ENCODE results near the gene TXNDC2.
"Not testable (repeated sequence)": the region's sequence is repeated elsewhere in the genome, so short reads cannot be mapped to it uniquely, and the experiment has no call there.

Gene TXNDC2

GRCh38 chr18:9902832-9903231 is 17.1 kb downstream of the TXNDC2 start:
- no peak overlapping the region for H3K4me3 ChIP-seq (ENCODE audit: control insufficient read depth, low read depth, low read length)
- DNase-seq (ENCODE audit: low read depth): no peak
- no peak for TF ChIP-seq CTCF (IDR thresholded peaks at IDR 0.05; ENCODE audit: control insufficient read depth, insufficient read depth, low read depth, low read length, missing control alignments)

GRCh38 chr18:9905401-9905922 is 19.7 kb downstream of the TXNDC2 start:
- no peak for DNase-seq (ENCODE audit: low read depth)
- H3K4me3 ChIP-seq (ENCODE audit: control insufficient read depth, low read depth, low read length): no peak overlapping the region
- TF ChIP-seq CTCF (IDR thresholded peaks at IDR 0.05; ENCODE audit: control insufficient read depth, insufficient read depth, low read depth, low read length, missing control alignments): no peak

GRCh38 chr18:9906481-9906880 is 20.7 kb downstream of the TXNDC2 start:
- DNase-seq (ENCODE audit: low read depth): no peak
- no peak overlapping the region for H3K4me3 ChIP-seq (ENCODE audit: control insufficient read depth, low read depth, low read length)
- TF ChIP-seq CTCF (IDR thresholded peaks at IDR 0.05; ENCODE audit: control insufficient read depth, insufficient read depth, low read depth, low read length, missing control alignments): no peak

- TF ChIP-seq CTCF (IDR thresholded peaks at IDR 0.05; ENCODE audit: control insufficient read depth, insufficient read depth, low read depth, low read length, missing control alignments): no peak
- no peak for DNase-seq (ENCODE audit: low read depth)
- H3K4me3 ChIP-seq (ENCODE audit: control insufficient read depth, low read depth, low read length): no peak overlapping the region
Observed at GRCh38 chr18:9907867-9908266, 22.1 kb downstream of the TXNDC2 start.

- no peak overlapping the region for H3K4me3 ChIP-seq (ENCODE audit: control insufficient read depth, low read depth, low read length)
- no peak for TF ChIP-seq CTCF (IDR thresholded peaks at IDR 0.05; ENCODE audit: control insufficient read depth, insufficient read depth, low read depth, low read length, missing control alignments)
- DNase-seq (ENCODE audit: low read depth): no peak
Observed at GRCh38 chr18:9910071-9910470, 24.3 kb downstream of the TXNDC2 start.

GRCh38 chr18:9910661-9911060 is 24.9 kb downstream of the TXNDC2 start:
- DNase-seq (ENCODE audit: low read depth): no peak
- no peak overlapping the region for H3K4me3 ChIP-seq (ENCODE audit: control insufficient read depth, low read depth, low read length)
- TF ChIP-seq CTCF (IDR thresholded peaks at IDR 0.05; ENCODE audit: control insufficient read depth, insufficient read depth, low read depth, low read length, missing control alignments): no peak

GRCh38 chr18:9911226-9911625 is 25.5 kb downstream of the TXNDC2 start:
- H3K4me3 ChIP-seq (ENCODE audit: control insufficient read depth, low read depth, low read length): no peak overlapping the region
- TF ChIP-seq CTCF (IDR thresholded peaks at IDR 0.05; ENCODE audit: control insufficient read depth, insufficient read depth, low read depth, low read length, missing control alignments): no peak
- no peak for DNase-seq (ENCODE audit: low read depth)

- not testable (repeated sequence) for H3K4me3 ChIP-seq (ENCODE audit: control insufficient read depth, low read depth, low read length); DNase-seq (ENCODE audit: low read depth)
Observed at GRCh38 chr18:9912285-9912684, 26.5 kb downstream of the TXNDC2 start.

All from AG09309 (cell line).